Tibial nerve (tissue), 4 donors: ENCODE measurements around the gene TECPR2.

Experiments used
- EP300 ChIP-seq, 2 donors: sonication (generic); formaldehyde crosslinking; IDR thresholded peaks; one replicate each; pipeline ENCODE4 v1.6.1; 2017; ENCODE audit warnings: antibody characterized with exemption in 2 of 2, mild to moderate bottlenecking in 1 of 2
- POLR2A ChIP-seq, 2 donors: fragments of 450-650 bp; IDR thresholded peaks; one replicate each; pipeline ENCODE4 v1.6.1; 2017; ENCODE audit warnings: antibody characterized with exemption in 2 of 2, mild to moderate bottlenecking in 2 of 2, moderate library complexity in 2 of 2
- TF ChIP-seq, protein P1 (sequence below), 5 experiments: fragments of 200-600 bp in 3 of 5; fragments of 450-650 bp in 2 of 5; sonication (generic) in 3 of 5; IDR thresholded peaks; one replicate each; pipeline ENCODE4 v1.5.1; 2016 to 2019; ENCODE audit warnings: antibody characterized with exemption in 5 of 5, mild to moderate bottlenecking in 3 of 5, moderate library complexity in 2 of 5

DNA sequence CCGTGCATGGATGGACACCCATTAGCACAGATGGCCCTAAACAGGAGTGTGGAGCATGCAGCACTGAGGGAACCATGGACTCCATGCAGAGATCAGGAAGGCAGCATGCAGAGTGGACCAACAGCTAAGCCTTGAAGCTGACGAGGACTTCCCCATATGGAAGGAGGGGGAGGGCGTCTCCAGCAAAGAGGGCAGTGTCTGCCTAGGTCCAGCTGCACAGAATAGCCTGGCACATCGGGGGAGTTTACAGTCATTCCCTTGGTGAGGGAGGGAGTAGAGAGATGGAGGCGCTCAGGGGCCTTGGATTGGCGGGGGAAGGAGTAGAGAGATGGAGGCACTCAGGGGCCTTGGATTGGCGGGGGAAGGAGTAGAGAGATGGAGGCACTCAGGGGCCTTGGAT lies 82.3 kb downstream of the TECPR2 start:
- TF ChIP-seq POLR2A (IDR thresholded peaks at IDR 0.05) (no peak), EP300 (IDR thresholded peaks at IDR 0.05) (no peak)
- TF ChIP-seq, protein P1, sequence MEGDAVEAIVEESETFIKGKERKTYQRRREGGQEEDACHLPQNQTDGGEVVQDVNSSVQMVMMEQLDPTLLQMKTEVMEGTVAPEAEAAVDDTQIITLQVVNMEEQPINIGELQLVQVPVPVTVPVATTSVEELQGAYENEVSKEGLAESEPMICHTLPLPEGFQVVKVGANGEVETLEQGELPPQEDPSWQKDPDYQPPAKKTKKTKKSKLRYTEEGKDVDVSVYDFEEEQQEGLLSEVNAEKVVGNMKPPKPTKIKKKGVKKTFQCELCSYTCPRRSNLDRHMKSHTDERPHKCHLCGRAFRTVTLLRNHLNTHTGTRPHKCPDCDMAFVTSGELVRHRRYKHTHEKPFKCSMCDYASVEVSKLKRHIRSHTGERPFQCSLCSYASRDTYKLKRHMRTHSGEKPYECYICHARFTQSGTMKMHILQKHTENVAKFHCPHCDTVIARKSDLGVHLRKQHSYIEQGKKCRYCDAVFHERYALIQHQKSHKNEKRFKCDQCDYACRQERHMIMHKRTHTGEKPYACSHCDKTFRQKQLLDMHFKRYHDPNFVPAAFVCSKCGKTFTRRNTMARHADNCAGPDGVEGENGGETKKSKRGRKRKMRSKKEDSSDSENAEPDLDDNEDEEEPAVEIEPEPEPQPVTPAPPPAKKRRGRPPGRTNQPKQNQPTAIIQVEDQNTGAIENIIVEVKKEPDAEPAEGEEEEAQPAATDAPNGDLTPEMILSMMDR (IDR thresholded peaks at IDR 0.05) = no peak
